Measurements from ENCODE around the gene UBE2A. TPM values are rescaled to one million over a fixed set of nuclear protein-coding genes. Genes with fewer than 3 reads are reported as not detected.

The UBE2A gene
- total RNA-seq, 1 donor from 2014 or later = 35.2 TPM

- TF ChIP-seq, protein P1, sequence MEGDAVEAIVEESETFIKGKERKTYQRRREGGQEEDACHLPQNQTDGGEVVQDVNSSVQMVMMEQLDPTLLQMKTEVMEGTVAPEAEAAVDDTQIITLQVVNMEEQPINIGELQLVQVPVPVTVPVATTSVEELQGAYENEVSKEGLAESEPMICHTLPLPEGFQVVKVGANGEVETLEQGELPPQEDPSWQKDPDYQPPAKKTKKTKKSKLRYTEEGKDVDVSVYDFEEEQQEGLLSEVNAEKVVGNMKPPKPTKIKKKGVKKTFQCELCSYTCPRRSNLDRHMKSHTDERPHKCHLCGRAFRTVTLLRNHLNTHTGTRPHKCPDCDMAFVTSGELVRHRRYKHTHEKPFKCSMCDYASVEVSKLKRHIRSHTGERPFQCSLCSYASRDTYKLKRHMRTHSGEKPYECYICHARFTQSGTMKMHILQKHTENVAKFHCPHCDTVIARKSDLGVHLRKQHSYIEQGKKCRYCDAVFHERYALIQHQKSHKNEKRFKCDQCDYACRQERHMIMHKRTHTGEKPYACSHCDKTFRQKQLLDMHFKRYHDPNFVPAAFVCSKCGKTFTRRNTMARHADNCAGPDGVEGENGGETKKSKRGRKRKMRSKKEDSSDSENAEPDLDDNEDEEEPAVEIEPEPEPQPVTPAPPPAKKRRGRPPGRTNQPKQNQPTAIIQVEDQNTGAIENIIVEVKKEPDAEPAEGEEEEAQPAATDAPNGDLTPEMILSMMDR (IDR thresholded peaks at IDR 0.05; ENCODE audit: insufficient read depth, low read length, poor library complexity, severe bottlenecking) = no peak
- Histone ChIP-seq H3K36me3 (ENCODE audit: control insufficient read depth, insufficient read depth, low read length) (no peaks in the 10 kb centered on the region), H3K27me3 (ENCODE audit: control insufficient read depth, insufficient read depth, low read length) (no peaks in the 10 kb centered on the region), H3K4me3 (ENCODE audit: low read depth, low read length) (no peak overlapping the region)
- DNase-seq (ENCODE audit: low read depth) = no peak
Measured at GRCh38 chrX:119549327-119550016, 24.9 kb upstream of the UBE2A start.

DNA sequence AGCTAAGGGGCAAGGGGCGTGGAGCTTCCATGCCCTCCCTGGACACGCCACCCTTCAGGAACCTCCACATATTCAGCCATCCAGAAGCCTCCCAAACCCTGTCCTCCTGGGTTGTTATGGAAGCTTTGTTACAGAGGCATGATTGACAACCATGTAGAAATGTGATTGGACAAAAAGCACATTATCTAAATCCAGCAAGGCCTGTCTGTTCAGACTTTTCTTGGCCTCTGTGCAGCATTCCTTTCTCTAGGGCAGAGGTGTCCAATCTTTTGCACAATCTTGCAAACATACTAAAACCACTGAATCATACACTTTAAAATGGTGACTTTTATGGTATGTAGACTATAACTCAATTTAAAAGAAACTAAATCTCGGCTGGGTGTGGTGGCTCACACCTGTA lies 21.9 kb upstream of the UBE2A start:
- H3K27me3 ChIP-seq (ENCODE audit: control insufficient read depth, insufficient read depth, low read length) = no peaks in the 10 kb centered on the region
- no peak for DNase-seq (ENCODE audit: low read depth)
- TF ChIP-seq, protein P1 (IDR thresholded peaks at IDR 0.05; ENCODE audit: insufficient read depth, low read length, poor library complexity, severe bottlenecking) = no peak
- H3K4me3 ChIP-seq (ENCODE audit: low read depth, low read length) = no peak overlapping the region
- H3K36me3 ChIP-seq (ENCODE audit: control insufficient read depth, insufficient read depth, low read length) = no peaks in the 10 kb centered on the region

DNA sequence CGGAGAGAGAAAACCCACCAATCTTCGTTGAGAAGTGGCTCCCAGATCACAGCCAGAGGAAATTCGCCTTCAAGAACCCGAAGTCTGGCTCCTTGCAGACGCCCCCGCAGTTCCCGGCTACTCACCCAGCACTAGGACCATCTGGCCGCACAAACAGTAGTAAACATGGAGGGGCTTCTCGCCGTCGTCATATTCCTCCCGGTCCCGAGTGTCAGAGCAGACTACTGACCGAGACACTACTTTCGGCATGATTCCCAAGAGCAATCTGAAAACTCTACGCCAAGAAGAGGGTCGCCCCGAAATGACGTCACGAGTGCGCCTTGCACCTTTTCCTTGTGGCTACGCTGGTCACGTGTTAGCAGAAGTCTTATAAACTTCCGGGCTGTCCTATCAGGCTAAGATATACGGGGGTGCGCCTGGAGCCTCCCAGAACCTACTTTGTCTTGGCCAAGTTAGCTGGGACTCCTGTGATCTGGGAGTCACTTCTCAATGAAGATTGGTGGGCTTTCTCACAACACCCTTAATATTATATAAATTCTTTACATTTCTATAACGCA lies 9.2 kb upstream of the UBE2A start, which contains the start of gene STEEP1:
Gene STEEP1 (minus strand): TSS at position 303 of the 557 bp plus-strand sequence. CDS start 54 bp downstream, at position 249.
- Histone ChIP-seq H3K36me3 (ENCODE audit: control insufficient read depth, insufficient read depth, low read length) (no peaks in the 10 kb centered on the region), H3K27me3 (ENCODE audit: control insufficient read depth, insufficient read depth, low read length) (no peaks in the 10 kb centered on the region), H3K4me3 (ENCODE audit: low read depth, low read length) (peak within 1 kb of the TSS; percentile 58)
- TF ChIP-seq, protein P1 (IDR thresholded peaks at IDR 0.05; ENCODE audit: insufficient read depth, low read length, poor library complexity, severe bottlenecking) = no peak
- peak; percentile 70 for DNase-seq (ENCODE audit: low read depth)

GRCh38 chrX:119570351-119570835 lies 4.0 kb upstream of the UBE2A start:
- Histone ChIP-seq H3K4me3 (ENCODE audit: low read depth, low read length) (no peak overlapping the region), H3K36me3 (ENCODE audit: control insufficient read depth, insufficient read depth, low read length) (no peaks in the 10 kb centered on the region), H3K27me3 (ENCODE audit: control insufficient read depth, insufficient read depth, low read length) (no peaks in the 10 kb centered on the region)
- DNase-seq (ENCODE audit: low read depth) = no peak
- TF ChIP-seq, protein P1 (IDR thresholded peaks at IDR 0.05; ENCODE audit: insufficient read depth, low read length, poor library complexity, severe bottlenecking) = no peak

- no peaks in the 10 kb centered on the region for H3K27me3 ChIP-seq (ENCODE audit: control insufficient read depth, insufficient read depth, low read length)
- no peak for DNase-seq (ENCODE audit: low read depth)
- TF ChIP-seq, protein P1 (IDR thresholded peaks at IDR 0.05; ENCODE audit: insufficient read depth, low read length, poor library complexity, severe bottlenecking) = no peak
- H3K36me3 ChIP-seq (ENCODE audit: control insufficient read depth, insufficient read depth, low read length) = no peaks in the 10 kb centered on the region
- H3K4me3 ChIP-seq (ENCODE audit: low read depth, low read length) = no peak overlapping the region
Measured at GRCh38 chrX:119573222-119573621, 1.1 kb upstream of the UBE2A start.
